ENCODE measurements around the gene MINAR2. TPM values are rescaled to one million over a fixed set of nuclear protein-coding genes. Genes with fewer than 3 reads are reported as not detected.

MINAR2 gene
- total RNA-seq, 1 donor from 2014 or later: not detected

GRCh38 chr5:129773376-129773775 is 25.5 kb downstream of the MINAR2 start:
- no peak for DNase-seq (ENCODE audit: extremely low spot score, unreplicated experiment)
- peaks cover 4% of the 10 kb centered on the region for H3K9me3 Mint-ChIP-seq (ENCODE audit: unreplicated experiment)
- H3K4me3 Mint-ChIP-seq (ENCODE audit: unreplicated experiment): no peak overlapping the region
- no peaks in the 10 kb centered on the region for H3K27me3 Mint-ChIP-seq (ENCODE audit: unreplicated experiment)
- peaks cover 4% of the 10 kb centered on the region for H3K4me1 Mint-ChIP-seq (ENCODE audit: unreplicated experiment)
- H3K36me3 Mint-ChIP-seq (ENCODE audit: unreplicated experiment): peaks cover 1% of the 10 kb centered on the region
- no peak overlapping the region for H3K27ac Mint-ChIP-seq (ENCODE audit: unreplicated experiment)
- TF ChIP-seq CTCF (IDR thresholded peaks at IDR 0.05): no peak

- Mint-ChIP-seq H3K36me3 (ENCODE audit: unreplicated experiment) (peaks cover 2% of the 10 kb centered on the region), H3K4me1 (ENCODE audit: unreplicated experiment) (no peaks in the 10 kb centered on the region), H3K27me3 (ENCODE audit: unreplicated experiment) (no peaks in the 10 kb centered on the region), H3K27ac (ENCODE audit: unreplicated experiment) (no peak overlapping the region), H3K4me3 (ENCODE audit: unreplicated experiment) (no peak overlapping the region), H3K9me3 (ENCODE audit: unreplicated experiment) (peaks cover 4% of the 10 kb centered on the region)
- TF ChIP-seq CTCF (IDR thresholded peaks at IDR 0.05): no peak
- DNase-seq (ENCODE audit: extremely low spot score, unreplicated experiment): no peak
Observed at GRCh38 chr5:129781594-129781993, 33.7 kb downstream of the MINAR2 start.

- Mint-ChIP-seq H3K9me3 (ENCODE audit: unreplicated experiment) (peaks cover 20% of the 10 kb centered on the region), H3K27me3 (ENCODE audit: unreplicated experiment) (no peaks in the 10 kb centered on the region), H3K4me1 (ENCODE audit: unreplicated experiment) (no peaks in the 10 kb centered on the region), H3K36me3 (ENCODE audit: unreplicated experiment) (no peaks in the 10 kb centered on the region), H3K27ac (ENCODE audit: unreplicated experiment) (no peak overlapping the region), H3K4me3 (ENCODE audit: unreplicated experiment) (no peak overlapping the region)
- no peak for TF ChIP-seq CTCF (IDR thresholded peaks at IDR 0.05)
- DNase-seq (ENCODE audit: extremely low spot score, unreplicated experiment): no peak
Observed at GRCh38 chr5:129803403-129803802, 55.5 kb downstream of the MINAR2 start.

- no peak for TF ChIP-seq CTCF (IDR thresholded peaks at IDR 0.05)
- Mint-ChIP-seq H3K27ac (ENCODE audit: unreplicated experiment) (no peak overlapping the region), H3K36me3 (ENCODE audit: unreplicated experiment) (no peaks in the 10 kb centered on the region), H3K4me3 (ENCODE audit: unreplicated experiment) (no peak overlapping the region), H3K27me3 (ENCODE audit: unreplicated experiment) (no peaks in the 10 kb centered on the region), H3K9me3 (ENCODE audit: unreplicated experiment) (peaks cover 12% of the 10 kb centered on the region), H3K4me1 (ENCODE audit: unreplicated experiment) (no peaks in the 10 kb centered on the region)
- no peak for DNase-seq (ENCODE audit: extremely low spot score, unreplicated experiment)
Observed at GRCh38 chr5:129804705-129805104, 56.8 kb downstream of the MINAR2 start.

GRCh38 chr5:129807162-129807814 is 59.4 kb downstream of the MINAR2 start:
- Mint-ChIP-seq H3K36me3 (ENCODE audit: unreplicated experiment) (no peaks in the 10 kb centered on the region), H3K27ac (ENCODE audit: unreplicated experiment) (no peak overlapping the region), H3K27me3 (ENCODE audit: unreplicated experiment) (no peaks in the 10 kb centered on the region), H3K4me3 (ENCODE audit: unreplicated experiment) (no peak overlapping the region), H3K4me1 (ENCODE audit: unreplicated experiment) (no peaks in the 10 kb centered on the region), H3K9me3 (ENCODE audit: unreplicated experiment) (no peaks in the 10 kb centered on the region)
- no peak for DNase-seq (ENCODE audit: extremely low spot score, unreplicated experiment)
- TF ChIP-seq CTCF (IDR thresholded peaks at IDR 0.05): no peak

Other genes starting within 250 kb of the MINAR2 start
- 19.7 and 22.0 TPM in 2 replicates for gene CHSY3, start 156.4 kb downstream of the MINAR2 start, total RNA-seq

All from osteocyte (in vitro differentiated cells).